Hepatocyte (in vitro differentiated cells): ENCODE data around the gene CHRNA4. TPM values are rescaled to one million over a fixed set of nuclear protein-coding genes. Genes with fewer than 3 reads are reported as not detected.

Experiments used
- DNase-seq: peaks from one replicate; pipeline ENCODE4 v3.0.0-alpha.2; 2016; ENCODE audit warnings: low spot score
- H2AFZ ChIP-seq: fragments of 200-600 bp; sonication (generic); 2 replicates; pipeline ENCODE4 v1.6.0; 2016; ENCODE audit warnings: antibody characterized with exemption, mild to moderate bottlenecking
- H3K27ac ChIP-seq: fragments of 200-600 bp; sonication (generic); 2 replicates; pipeline ENCODE4 v1.5.1; 2016; ENCODE audit warnings: mild to moderate bottlenecking
- H3K27me3 ChIP-seq: fragments of 200-600 bp; sonication (generic); 2 replicates; pipeline ENCODE4 v1.6.1; 2016
- H3K36me3 ChIP-seq: fragments of 200-600 bp; sonication (generic); replicated peaks from 2 replicates; pipeline ENCODE4 v1.5.1; 2016; ENCODE audit warnings: low read depth; ENCODE audit not compliant: insufficient read depth
- H3K4me1 ChIP-seq: fragments of 200-600 bp; sonication (generic); 2 replicates; pipeline ENCODE4 v1.5.1; 2016; ENCODE audit warnings: mild to moderate bottlenecking, moderate library complexity; ENCODE audit not compliant: insufficient read depth
- H3K4me2 ChIP-seq: fragments of 200-600 bp; sonication (generic); 2 replicates; pipeline ENCODE4 v1.6.0; 2016
- H3K4me3 ChIP-seq: fragments of 200-600 bp; sonication (generic); 2 replicates; pipeline ENCODE4 v1.5.1; 2016; ENCODE audit warnings: mild to moderate bottlenecking
- H3K79me2 ChIP-seq: fragments of 200-600 bp; sonication (generic); 2 replicates; pipeline ENCODE4 v1.6.0; 2017; ENCODE audit warnings: mild to moderate bottlenecking
- H3K9me2 ChIP-seq: fragments of 200-600 bp; sonication (generic); replicated peaks from 2 replicates; pipeline ENCODE4 v1.6.0; 2017; ENCODE audit warnings: mild to moderate bottlenecking; ENCODE audit not compliant: insufficient read depth
- H3K9me3 ChIP-seq: fragments of 200-600 bp; sonication (generic); 2 replicates; pipeline ENCODE4 v1.5.1; 2016; ENCODE audit warnings: low read depth, mild to moderate bottlenecking
- H4K20me1 ChIP-seq: fragments of 200-600 bp; sonication (generic); 2 replicates; pipeline ENCODE4 v1.6.0; 2016; ENCODE audit warnings: mild to moderate bottlenecking; ENCODE audit not compliant: insufficient read depth, poor library complexity, severe bottlenecking
- EZH2 ChIP-seq: fragments of 200-600 bp; sonication (generic); IDR thresholded peaks from 2 replicates; pipeline ENCODE4 v1.6.1; 2016; ENCODE audit warnings: antibody characterized with exemption, mild to moderate bottlenecking, borderline replicate concordance
- EZH2phosphoT487 ChIP-seq: fragments of 200-600 bp; sonication (generic); IDR thresholded peaks from one replicate; pipeline ENCODE4 v1.6.1; 2018; ENCODE audit warnings: antibody characterized with exemption, mild to moderate bottlenecking, low read depth, moderate library complexity; ENCODE audit not compliant: unreplicated experiment, severe bottlenecking
- WGBS: methylation state at CpG from one replicate; pipeline ENCODE4 v1.1.6; 2016; ENCODE audit warnings: low lambda C conversion rate; ENCODE audit errors: missing lambda C conversion rate; 5-methylcytosine and 5-hydroxymethylcytosine counted together
- polyA plus RNA-seq: library from polyadenylated mRNA; unstranded; fragments of >200 nt; fragmentation: Nextera tagmentation; extraction: Ambion mirVana; gene quantifications from 2 replicates; pipeline ENCODE4 v1.2.1, GENCODE V29; 2016
- total RNA-seq: library from RNA; depleted of rRNA; stranded (reverse); fragments of >200 nt; gene quantifications from 2 replicates; pipeline ENCODE4 v1.2.3, GENCODE V29; 2014
- TF ChIP-seq, protein P1 (sequence below): fragments of 200-600 bp; sonication (generic); IDR thresholded peaks from 2 replicates; pipeline ENCODE4 v1.5.1; 2016; ENCODE audit warnings: antibody characterized with exemption, mild to moderate bottlenecking; ENCODE audit not compliant: poor library complexity

Gene CHRNA4
- total and polyA plus RNA-seq, 2 experiments from 2014 or later, result 0.25 TPM; not detected in 1

DNA sequence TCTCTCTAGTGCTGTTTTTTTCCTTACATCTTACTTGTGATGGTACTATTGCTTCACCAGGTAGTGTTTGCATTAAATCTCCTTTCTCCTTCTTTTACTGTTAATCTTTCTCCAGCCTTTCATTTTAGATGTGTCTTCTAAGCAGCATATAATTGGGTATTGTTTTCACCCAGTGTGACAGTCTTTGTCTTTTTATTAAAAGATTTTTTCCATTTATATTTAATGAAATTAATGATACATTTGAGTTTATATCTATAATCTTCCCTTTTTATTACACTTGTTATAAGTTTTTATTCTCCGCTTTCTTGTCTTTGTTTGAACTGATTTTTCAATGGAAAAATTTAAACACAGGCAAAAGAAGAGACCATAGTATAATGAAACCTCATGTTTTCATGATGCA, 59.5 kb downstream of the CHRNA4 start:
- DNase-seq, result no peak
- no peaks in the 10 kb centered on the region for H3K9me2 ChIP-seq
- no peaks in the 10 kb centered on the region for H3K79me2 ChIP-seq
- no peaks in the 10 kb centered on the region for H4K20me1 ChIP-seq
- H3K4me2 ChIP-seq, result no peak overlapping the region
- no peaks in the 10 kb centered on the region for H3K27me3 ChIP-seq
- no peak overlapping the region for H3K4me3 ChIP-seq
- no peaks in the 10 kb centered on the region for H3K4me1 ChIP-seq
- no peaks in the 10 kb centered on the region for H3K36me3 ChIP-seq
- no peaks in the 10 kb centered on the region for H3K9me3 ChIP-seq
- no peak overlapping the region for H3K27ac ChIP-seq
- WGBS, result 95% methylated on average over 1 of the region's 1 CpG
- no peak for TF ChIP-seq EZH2phosphoT487
- TF ChIP-seq, protein P1, sequence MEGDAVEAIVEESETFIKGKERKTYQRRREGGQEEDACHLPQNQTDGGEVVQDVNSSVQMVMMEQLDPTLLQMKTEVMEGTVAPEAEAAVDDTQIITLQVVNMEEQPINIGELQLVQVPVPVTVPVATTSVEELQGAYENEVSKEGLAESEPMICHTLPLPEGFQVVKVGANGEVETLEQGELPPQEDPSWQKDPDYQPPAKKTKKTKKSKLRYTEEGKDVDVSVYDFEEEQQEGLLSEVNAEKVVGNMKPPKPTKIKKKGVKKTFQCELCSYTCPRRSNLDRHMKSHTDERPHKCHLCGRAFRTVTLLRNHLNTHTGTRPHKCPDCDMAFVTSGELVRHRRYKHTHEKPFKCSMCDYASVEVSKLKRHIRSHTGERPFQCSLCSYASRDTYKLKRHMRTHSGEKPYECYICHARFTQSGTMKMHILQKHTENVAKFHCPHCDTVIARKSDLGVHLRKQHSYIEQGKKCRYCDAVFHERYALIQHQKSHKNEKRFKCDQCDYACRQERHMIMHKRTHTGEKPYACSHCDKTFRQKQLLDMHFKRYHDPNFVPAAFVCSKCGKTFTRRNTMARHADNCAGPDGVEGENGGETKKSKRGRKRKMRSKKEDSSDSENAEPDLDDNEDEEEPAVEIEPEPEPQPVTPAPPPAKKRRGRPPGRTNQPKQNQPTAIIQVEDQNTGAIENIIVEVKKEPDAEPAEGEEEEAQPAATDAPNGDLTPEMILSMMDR, result no peak
- TF ChIP-seq EZH2, result no peak
- no peak overlapping the region for H2AFZ ChIP-seq

DNA sequence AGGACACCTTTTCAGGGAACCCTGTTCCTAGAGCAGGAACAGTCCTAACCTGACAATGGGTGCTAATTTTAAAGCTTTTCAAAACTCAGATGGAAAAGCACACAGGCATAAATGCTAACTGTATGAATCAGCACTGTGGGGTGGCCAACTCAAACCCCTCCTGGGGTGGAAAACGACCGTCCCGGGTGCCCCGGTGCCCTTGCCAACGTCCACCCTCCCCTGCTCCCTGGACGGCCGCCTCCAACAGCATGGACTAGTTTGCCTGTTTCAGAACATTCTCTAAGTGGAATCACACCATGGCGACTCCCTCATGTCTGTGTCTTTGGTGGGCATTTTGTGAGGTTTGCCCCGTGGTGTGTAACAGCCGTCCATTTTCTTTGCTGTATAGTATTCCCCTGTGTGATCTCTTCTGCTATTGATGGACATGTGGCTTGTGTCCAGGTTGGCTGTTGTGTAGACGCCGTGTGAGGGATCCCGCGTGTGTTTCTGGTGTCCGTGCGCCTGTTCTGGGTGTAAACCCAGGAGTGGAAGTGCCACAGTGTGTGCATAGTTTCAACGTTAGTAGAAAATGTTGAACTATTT, 62.3 kb downstream of the CHRNA4 start:
- Histone ChIP-seq H3K4me2 (no peak overlapping the region), H4K20me1 (no peaks in the 10 kb centered on the region), H3K4me1 (no peaks in the 10 kb centered on the region), H3K4me3 (no peak overlapping the region), H3K9me2 (no peaks in the 10 kb centered on the region), H3K36me3 (no peaks in the 10 kb centered on the region), H3K9me3 (no peaks in the 10 kb centered on the region), H2AFZ (no peak overlapping the region), H3K27ac (no peak overlapping the region), H3K27me3 (peaks cover 10% of the 10 kb centered on the region), H3K79me2 (no peaks in the 10 kb centered on the region)
- TF ChIP-seq EZH2phosphoT487 (no peak), EZH2 (no peak)
- TF ChIP-seq, protein P1, result no peak
- no peak for DNase-seq
- WGBS, result 90% methylated on average over 17 of the region's 17 CpGs

DNA sequence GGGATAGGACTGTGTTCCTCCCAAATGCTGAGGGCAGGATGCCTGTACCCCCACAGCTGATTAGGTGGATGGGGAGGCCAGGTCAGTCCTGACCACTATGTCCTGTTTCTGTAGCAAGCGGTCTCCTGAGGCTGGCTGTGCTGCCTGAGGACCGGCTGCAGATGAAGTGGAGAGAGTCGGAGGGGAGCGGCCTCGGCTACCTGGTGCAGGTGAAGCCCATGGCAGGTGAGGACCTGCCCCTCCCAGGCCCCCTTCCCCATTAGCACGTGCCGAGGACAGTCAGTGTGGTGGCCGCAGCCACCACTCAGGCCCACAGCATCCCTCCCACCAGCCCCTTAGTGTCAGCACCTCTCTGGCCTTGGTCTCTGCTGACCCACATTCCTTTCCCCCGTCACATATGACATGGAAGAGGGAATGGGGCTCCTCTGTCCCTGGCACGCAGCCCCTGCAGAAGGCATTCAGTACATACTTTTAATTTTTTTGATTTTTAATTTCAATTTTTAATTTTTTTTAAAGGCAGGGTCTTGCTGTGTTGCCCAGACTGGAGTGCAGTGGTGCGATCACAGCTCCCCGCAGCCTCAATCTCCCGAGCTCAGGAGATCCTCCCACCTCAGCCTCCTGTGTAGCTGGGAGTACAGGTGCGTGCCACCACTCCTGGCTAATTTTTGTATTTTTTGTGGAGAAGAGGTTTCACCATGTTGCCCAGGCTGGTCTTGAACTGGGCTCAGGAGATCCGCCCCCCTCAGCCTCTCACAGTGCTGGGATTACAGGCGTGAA, 63.2 kb downstream of the CHRNA4 start:
- Histone ChIP-seq H3K9me2 (no peaks in the 10 kb centered on the region), H2AFZ (no peak overlapping the region), H3K4me1 (no peaks in the 10 kb centered on the region), H3K4me3 (no peak overlapping the region), H3K36me3 (no peaks in the 10 kb centered on the region), H3K79me2 (no peaks in the 10 kb centered on the region), H3K27me3 (peaks cover 10% of the 10 kb centered on the region), H3K4me2 (no peak overlapping the region), H4K20me1 (no peaks in the 10 kb centered on the region), H3K9me3 (no peaks in the 10 kb centered on the region), H3K27ac (no peak overlapping the region)
- WGBS, result 89% methylated on average over 11 of the region's 16 CpGs
- TF ChIP-seq EZH2 (no peak), EZH2phosphoT487 (no peak)
- TF ChIP-seq, protein P1, result no peak
- DNase-seq, result no peak
